BE2C (cell line): ENCODE measurements around the gene LRRC25.
A peak's percentile ranks its signal among the peaks of the same experiment; 100 is the strongest.

Experiments used
- DNase-seq: peaks from one replicate; pipeline ENCODE4 v3.0.0-alpha.2; 2020
- H3K27me3 ChIP-seq: fragments of 250-450 bp; sonication (Bioruptor Pico); 2 replicates; pipeline ENCODE4 v1.5.1; 2020; ENCODE audit warnings: mild to moderate bottlenecking
- H3K36me3 ChIP-seq: fragments of 250-450 bp; sonication (Bioruptor Pico); 2 replicates; pipeline ENCODE4 v1.5.1; 2020; ENCODE audit warnings: mild to moderate bottlenecking
- H3K4me1 ChIP-seq: fragments of 250-450 bp; sonication (Bioruptor Pico); 2 replicates; pipeline ENCODE4 v1.5.1; 2020
- H3K4me3 ChIP-seq: 2 replicates; pipeline ENCODE4 v1.5.1; 2011; ENCODE audit warnings: low read depth, low read length
- H3K9me3 ChIP-seq: fragments of 250-450 bp; sonication (Bioruptor Pico); 2 replicates; pipeline ENCODE4 v1.5.1; 2020
- TF ChIP-seq, protein P1 (sequence below): IDR thresholded peaks from 2 replicates; pipeline ENCODE4 v1.5.1; 2012; ENCODE audit warnings: mild to moderate bottlenecking, low read depth, low read length

LRRC25 gene

GRCh38 chr19:18377026-18377425 is 20.4 kb downstream of the LRRC25 start:
- no peak for DNase-seq
- peaks cover 9% of the 10 kb centered on the region for H3K4me1 ChIP-seq
- no peak overlapping the region for H3K4me3 ChIP-seq
- TF ChIP-seq, protein P1, sequence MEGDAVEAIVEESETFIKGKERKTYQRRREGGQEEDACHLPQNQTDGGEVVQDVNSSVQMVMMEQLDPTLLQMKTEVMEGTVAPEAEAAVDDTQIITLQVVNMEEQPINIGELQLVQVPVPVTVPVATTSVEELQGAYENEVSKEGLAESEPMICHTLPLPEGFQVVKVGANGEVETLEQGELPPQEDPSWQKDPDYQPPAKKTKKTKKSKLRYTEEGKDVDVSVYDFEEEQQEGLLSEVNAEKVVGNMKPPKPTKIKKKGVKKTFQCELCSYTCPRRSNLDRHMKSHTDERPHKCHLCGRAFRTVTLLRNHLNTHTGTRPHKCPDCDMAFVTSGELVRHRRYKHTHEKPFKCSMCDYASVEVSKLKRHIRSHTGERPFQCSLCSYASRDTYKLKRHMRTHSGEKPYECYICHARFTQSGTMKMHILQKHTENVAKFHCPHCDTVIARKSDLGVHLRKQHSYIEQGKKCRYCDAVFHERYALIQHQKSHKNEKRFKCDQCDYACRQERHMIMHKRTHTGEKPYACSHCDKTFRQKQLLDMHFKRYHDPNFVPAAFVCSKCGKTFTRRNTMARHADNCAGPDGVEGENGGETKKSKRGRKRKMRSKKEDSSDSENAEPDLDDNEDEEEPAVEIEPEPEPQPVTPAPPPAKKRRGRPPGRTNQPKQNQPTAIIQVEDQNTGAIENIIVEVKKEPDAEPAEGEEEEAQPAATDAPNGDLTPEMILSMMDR: no peak
- no peaks in the 10 kb centered on the region for H3K36me3 ChIP-seq
- no peaks in the 10 kb centered on the region for H3K27me3 ChIP-seq
- H3K9me3 ChIP-seq: no peaks in the 10 kb centered on the region

DNA sequence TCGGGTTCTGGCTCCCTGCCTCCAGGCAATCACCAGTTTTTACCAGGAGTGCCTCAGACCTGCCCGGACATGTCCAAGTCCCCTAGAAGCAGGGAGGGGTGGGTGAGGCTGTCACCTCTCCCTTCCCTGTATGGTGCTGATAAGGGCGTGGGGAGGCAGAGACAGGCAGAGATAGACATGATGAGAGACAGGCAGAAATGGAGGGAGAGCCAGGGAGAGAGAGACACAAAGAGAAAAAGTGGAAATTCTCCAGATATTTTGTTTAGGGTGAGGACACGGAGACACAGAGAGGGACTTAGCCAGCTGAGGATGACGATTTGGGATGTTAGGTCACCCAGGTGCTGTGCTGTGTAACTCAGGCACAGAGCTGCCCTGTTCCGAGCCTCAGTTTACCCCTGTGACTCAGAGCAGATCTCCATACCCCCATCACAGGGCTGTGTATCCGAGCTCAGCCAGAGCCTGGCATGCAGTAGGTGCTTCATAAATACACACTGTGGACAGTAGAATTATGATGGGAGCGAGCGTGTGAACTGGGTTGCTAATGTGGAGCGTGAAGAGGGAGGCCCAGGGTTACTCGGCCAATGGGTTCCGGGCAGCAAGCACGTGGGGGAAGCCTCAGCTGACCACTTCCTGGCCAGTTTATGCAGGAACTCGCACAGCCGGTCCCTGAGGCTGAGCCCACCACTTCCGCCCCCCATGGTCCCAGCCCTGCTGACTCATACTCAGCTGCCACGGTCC is 23.4 kb downstream of the LRRC25 start:
- Histone ChIP-seq H3K27me3 (no peaks in the 10 kb centered on the region), H3K36me3 (no peaks in the 10 kb centered on the region), H3K4me3 (no peak overlapping the region), H3K4me1 (peaks cover 9% of the 10 kb centered on the region), H3K9me3 (no peaks in the 10 kb centered on the region)
- TF ChIP-seq, protein P1: no peak
- peak; percentile 67 for DNase-seq

GRCh38 chr19:18373407-18373891 is 24.0 kb downstream of the LRRC25 start:
- DNase-seq: no peak
- no peaks in the 10 kb centered on the region for H3K9me3 ChIP-seq
- H3K36me3 ChIP-seq: no peaks in the 10 kb centered on the region
- H3K4me3 ChIP-seq: no peak overlapping the region
- peaks cover 9% of the 10 kb centered on the region for H3K4me1 ChIP-seq
- TF ChIP-seq, protein P1: no peak
- no peaks in the 10 kb centered on the region for H3K27me3 ChIP-seq

DNA sequence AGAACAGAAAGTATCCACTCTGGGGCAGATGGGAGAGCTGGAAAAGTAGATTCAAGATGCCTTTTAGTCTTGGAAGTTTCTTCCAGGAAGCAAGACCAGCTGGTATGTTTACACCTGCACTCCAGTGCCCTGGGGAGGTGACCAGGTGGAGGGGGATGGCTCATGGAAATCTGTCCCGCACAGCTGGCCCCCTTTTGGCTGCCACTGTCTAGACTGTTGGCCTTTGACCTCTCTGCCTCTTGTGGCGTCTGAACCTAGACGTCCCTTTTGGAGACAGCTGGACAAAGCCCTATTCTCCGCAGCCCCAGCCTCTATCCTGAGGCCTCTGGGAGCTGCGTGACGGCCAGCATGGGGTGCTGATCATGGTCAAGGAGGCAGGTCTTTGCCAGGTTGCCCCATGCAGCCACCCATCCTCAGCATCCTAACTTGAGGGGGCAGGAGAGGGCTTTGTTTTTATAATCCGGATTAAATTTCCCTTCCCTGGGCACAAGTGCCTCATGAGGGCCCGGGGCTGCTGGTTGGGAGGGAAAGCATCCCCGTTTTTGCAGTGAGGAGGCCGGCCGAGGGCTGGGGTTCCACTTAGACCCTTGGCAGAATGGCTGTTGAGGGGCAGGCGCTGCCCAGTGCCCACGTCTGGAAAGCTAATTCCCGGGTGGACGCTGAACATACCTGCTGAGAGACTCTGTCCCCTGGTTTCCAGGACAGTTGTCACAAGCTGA is 28.8 kb downstream of the LRRC25 start:
- Histone ChIP-seq H3K9me3 (no peaks in the 10 kb centered on the region), H3K27me3 (no peaks in the 10 kb centered on the region), H3K36me3 (no peaks in the 10 kb centered on the region), H3K4me3 (no peak overlapping the region), H3K4me1 (peaks cover 13% of the 10 kb centered on the region)
- TF ChIP-seq, protein P1: no peak
- DNase-seq: no peak

GRCh38 chr19:18366021-18366435 is 31.4 kb downstream of the LRRC25 start:
- Histone ChIP-seq H3K4me1 (peaks cover 10% of the 10 kb centered on the region), H3K27me3 (no peaks in the 10 kb centered on the region), H3K9me3 (no peaks in the 10 kb centered on the region), H3K36me3 (no peaks in the 10 kb centered on the region), H3K4me3 (no peak overlapping the region)
- no peak for DNase-seq
- TF ChIP-seq, protein P1: no peak
